A172 (cell line): ENCODE measurements around the gene RYR1. TPM values are rescaled to one million over a fixed set of nuclear protein-coding genes. Genes with fewer than 3 reads are reported as not detected.
"Not testable (repeated sequence)": the region's sequence is repeated elsewhere in the genome, so short reads cannot be mapped to it uniquely, and the experiment has no call there.

Experiments
- DNase-seq: peaks from one replicate; pipeline ENCODE4 v3.0.0-alpha.2; 2015; ENCODE audit warnings: low spot score
- total RNA-seq: library from RNA; depleted of rRNA; stranded (reverse); fragments of >200 nt; shearing (Covaris generic); gene quantifications from 2 replicates; pipeline ENCODE4 v1.2.3, GENCODE V29; 2014; rRNA removed

The RYR1 gene
- total RNA-seq, 1 experiment from 2014 or later: not detected

DNA sequence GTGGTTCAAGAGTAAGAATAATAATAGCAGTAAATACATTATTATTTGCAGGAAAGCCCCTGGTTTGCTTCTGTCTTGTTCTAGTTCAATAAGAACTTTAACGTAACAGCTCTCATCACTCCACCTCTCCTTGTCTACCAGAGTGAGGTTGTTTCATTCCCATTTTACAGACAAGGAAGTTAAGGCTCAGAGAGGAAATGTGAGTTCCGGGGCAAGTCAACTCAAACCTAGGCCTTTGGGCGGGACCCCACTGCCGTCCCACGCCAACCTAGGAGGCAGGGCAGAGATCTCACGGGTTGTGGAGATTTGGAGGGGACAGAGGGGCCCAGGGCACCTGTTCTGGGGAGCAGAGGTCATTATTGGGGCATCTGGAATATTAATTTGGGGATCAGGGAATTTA, 182.8 kb downstream of the RYR1 start:
- no peak for DNase-seq

GRCh38 chr19:38617283-38617763, 183.8 kb downstream of the RYR1 start:
- no peak for DNase-seq

- DNase-seq: no peak
These were observed 184.5 kb downstream of the RYR1 start, which contains the start of gene MAP4K1 for GRCh38 chr19:38617764-38618589. TSS of gene MAP4K1 (minus strand) at chr19:38617953. CDS start at chr19:38617895, 58 bp downstream.

- peak; percentile 99 for DNase-seq
These were observed 185.3 kb downstream of the RYR1 start, which contains the start of gene EIF3K for GRCh38 chr19:38618590-38619360. TSS of gene EIF3K (plus strand) at chr19:38619188. CDS start at chr19:38619269, 81 bp downstream.

DNA sequence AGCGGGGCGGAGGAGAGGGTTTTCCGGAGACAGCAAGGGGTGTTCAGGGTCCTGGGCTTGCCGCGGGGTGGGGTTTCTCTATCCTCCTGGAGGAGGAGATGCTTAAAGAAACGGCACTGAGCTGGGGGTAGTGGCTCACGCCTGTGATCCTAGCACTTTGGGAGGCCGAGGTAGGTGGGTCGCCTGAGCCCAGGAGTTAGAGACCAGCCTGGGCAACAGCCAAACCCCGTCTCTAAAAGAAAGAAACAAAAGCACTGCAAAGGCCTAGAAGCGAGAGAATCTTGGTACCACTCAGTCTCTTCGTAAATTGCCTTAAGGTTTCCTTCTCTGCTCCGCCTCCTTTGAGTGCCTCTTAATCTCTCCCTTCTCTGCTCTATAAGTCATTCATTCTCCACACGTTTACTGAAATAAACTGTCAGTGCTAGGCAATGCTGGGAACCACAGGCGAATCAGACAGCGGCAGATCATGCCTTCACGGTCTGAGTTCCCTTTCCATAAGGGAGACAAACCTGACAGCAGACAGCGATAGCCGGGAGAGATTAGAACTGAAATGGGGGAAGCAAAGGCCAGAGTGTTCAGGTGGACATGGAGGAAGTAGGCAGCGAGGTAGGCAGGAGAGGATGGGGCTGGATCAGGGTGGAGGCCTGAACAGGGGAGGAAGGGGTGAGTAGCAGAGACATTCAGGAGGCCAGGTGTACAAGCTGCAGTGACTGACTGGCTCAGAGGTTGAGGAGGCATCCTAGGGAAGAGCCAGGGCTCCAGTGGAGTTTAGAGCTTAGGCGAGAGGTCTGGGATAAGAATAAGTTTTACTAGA, 186.1 kb downstream of the RYR1 start:
- no peak for DNase-seq

DNA sequence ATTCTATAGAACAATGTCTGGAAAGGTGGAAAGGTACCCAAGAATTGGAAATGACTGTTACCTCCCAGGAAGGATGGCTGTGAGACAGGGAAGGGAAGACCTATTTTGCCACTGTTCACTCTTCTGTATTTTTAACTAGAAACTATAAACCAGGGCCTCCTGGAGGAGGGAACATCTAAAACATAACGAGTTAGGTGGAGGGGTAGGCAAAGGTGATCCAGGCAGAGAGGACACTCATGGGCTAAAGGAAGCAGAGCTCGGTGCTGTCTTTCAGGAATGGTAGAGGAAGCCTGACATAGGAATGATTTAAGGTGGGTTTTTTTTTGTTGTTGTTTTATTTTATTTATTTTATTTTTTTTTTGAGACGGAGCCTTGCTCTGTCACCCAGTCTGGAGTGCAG, 191.3 kb downstream of the RYR1 start:
- no peak for DNase-seq

DNA sequence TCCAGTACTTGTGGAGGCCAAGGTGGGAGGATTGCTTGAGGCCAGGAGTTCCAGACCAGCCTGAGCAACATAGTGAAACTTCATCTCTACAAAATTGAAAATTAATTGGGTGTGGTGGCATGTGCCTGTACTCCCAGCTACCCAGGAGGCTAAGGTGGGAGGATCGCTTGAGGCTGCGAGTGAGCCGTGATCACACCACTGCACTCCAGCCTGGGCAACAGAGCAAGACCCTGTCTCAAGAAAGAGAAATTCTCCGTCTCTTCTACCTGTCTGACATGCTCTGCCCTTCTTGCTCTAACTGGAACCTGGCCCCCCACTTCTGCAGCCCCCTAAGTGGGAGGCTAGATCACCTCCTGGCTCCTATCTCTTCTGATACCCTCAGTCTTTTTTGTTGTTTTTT, 192.9 kb downstream of the RYR1 start:
- DNase-seq: no peak

GRCh38 chr19:38629568-38629967, 196.1 kb downstream of the RYR1 start:
- no peak for DNase-seq

- not testable (repeated sequence) for DNase-seq
These were observed 197.8 kb downstream of the RYR1 start for GRCh38 chr19:38631301-38631700.

- not testable (repeated sequence) for DNase-seq
These were observed 198.5 kb downstream of the RYR1 start for GRCh38 chr19:38631811-38632475.

GRCh38 chr19:38632476-38633213, 199.2 kb downstream of the RYR1 start:
- no peak for DNase-seq

- peak; percentile 68 for DNase-seq
These were observed 201.4 kb downstream of the RYR1 start for GRCh38 chr19:38634757-38635482.

DNA sequence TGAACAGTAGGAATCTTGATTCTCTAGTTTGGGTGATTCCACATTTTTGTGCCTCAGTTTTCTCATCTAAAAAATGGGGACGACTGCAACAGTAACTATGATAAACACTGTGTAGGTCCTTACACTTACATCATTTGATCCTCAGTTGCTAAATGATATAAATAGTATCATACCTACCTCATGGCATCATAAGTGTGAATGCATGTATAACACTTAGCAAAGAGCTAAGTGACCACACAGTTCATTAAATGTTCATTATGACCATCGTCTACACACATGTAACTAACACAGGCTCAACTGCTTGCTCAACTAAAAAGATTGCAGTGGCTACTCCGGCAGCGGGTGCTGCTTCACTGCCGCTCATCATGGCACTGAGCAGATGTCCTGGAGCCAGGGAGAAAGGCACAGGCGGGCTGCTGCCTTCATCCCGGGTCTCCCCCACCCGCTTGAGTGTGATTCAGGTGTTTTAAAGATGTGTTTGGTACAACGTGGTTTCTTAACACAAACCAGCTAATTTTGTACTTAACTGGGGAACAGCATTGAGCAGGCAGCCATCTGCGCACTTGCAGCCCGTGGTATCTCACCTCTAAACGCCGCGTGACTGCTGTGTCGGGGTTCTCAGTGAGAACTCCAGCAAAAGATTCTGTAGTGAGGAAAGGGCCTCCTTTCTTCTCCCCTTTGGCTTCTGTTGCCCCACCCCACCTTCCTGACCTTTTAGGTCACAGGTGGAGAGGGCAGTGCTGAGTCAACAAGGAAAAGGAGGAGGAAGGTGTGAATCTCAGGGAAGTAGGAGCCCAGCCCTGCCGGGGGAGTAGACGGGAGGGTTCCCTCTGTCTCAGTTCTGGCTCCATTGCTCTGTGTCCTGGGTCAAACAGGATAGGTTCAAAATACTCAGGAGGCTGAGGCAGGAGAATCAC, 202.2 kb downstream of the RYR1 start:
- DNase-seq: no peak

Other genes starting within 250 kb of the RYR1 start
- 6.4 and 19.2 TPM in 2 replicates for gene DPF1, start 209.5 kb upstream of the RYR1 start, total RNA-seq
- gene PPP1R14A, start 177.3 kb upstream of the RYR1 start, total RNA-seq: not detected in 2 replicates
- 0.41 and 0.60 TPM in 2 replicates for gene SPINT2, start 169.1 kb upstream of the RYR1 start, total RNA-seq
- gene C19orf33, start 129.4 kb upstream of the RYR1 start, total RNA-seq: 220 and 316 TPM in 2 replicates
- 98.8 and 110 TPM in 2 replicates for gene YIF1B, start 117.7 kb upstream of the RYR1 start, total RNA-seq
- 0.17 and 0.57 TPM in 2 replicates for gene KCNK6, start 113.8 kb upstream of the RYR1 start, total RNA-seq
- 1.5 TPM in 2 replicates for gene CATSPERG, start 97.9 kb upstream of the RYR1 start, total RNA-seq
- 447 and 579 TPM in 2 replicates for gene PSMD8, start 59.1 kb upstream of the RYR1 start, total RNA-seq
- 0.19 and 2.3 TPM in 2 replicates for gene GGN, start 45.7 kb upstream of the RYR1 start, total RNA-seq
- gene SPRED3, start 45.0 kb upstream of the RYR1 start, total RNA-seq: 2.4 and 2.8 TPM in 2 replicates
- 10.6 and 16.6 TPM in 2 replicates for gene FAM98C, start 30.6 kb upstream of the RYR1 start, total RNA-seq
- not detected in 2 replicates for gene RASGRP4, start 7.5 kb upstream of the RYR1 start, total RNA-seq
- gene MAP4K1, start 184.3 kb downstream of the RYR1 start, total RNA-seq: 0.72 and 1.4 TPM in 2 replicates
- gene EIF3K, start 185.5 kb downstream of the RYR1 start, total RNA-seq: 358 and 549 TPM in 2 replicates
- gene ACTN4, start 214.0 kb downstream of the RYR1 start, total RNA-seq: 493 and 604 TPM in 2 replicates